ENCODE data around the gene CORO7. TPM values are rescaled to one million over a fixed set of nuclear protein-coding genes. Genes with fewer than 3 reads are reported as not detected.

CORO7 gene
- polyA plus RNA-seq, 2 of the 4 experiments (the other 2 are of a cell fraction): 6.0 to 11.9 TPM

- H3K27ac ChIP-seq: peak overlapping the region; percentile 71 to 90; a peak in 5 of 6 replicates
- 88% methylated on average over 12 of the region's 14 CpGs for WGBS (ENCODE audit: missing lambda C conversion rate)
- H3K4me2 ChIP-seq: peak overlapping the region; percentile 62; the same call in 2 of the 3 replicates
- peak; percentile 0 to 2; a peak in 4 of 6 replicates for ATAC-seq
- DNase-seq (ENCODE audit: low read depth in 1 of 2, low spot score in 1 of 2): no peak
- peaks cover 44% of the 10 kb centered on the region for H3K4me1 ChIP-seq
- no peak overlapping the region for H3K4me3 ChIP-seq
- TF ChIP-seq GATA3 (IDR thresholded peaks at IDR 0.05; ENCODE audit: borderline replicate concordance): no peak
- no peak for TF ChIP-seq FOSL2 (IDR thresholded peaks at IDR 0.05)
- TF ChIP-seq FOSL2 (CRISPR knock-in tag; IDR thresholded peaks at IDR 0.05): no peak
- no peak for TF ChIP-seq USF2 (IDR thresholded peaks at IDR 0.05)
- TF ChIP-seq ATOH8 (CRISPR knock-in tag; IDR thresholded peaks at IDR 0.05; ENCODE audit: low read depth): no peak
- TF ChIP-seq NPAS2 (CRISPR knock-in tag; IDR thresholded peaks at IDR 0.05; ENCODE audit: borderline replicate concordance): no peak
- 0 out of 2 replicates have a peak, but pooled peaks have one; percentile 13 for TF ChIP-seq MYC (IDR thresholded peaks at IDR 0.05; ENCODE audit: borderline replicate concordance, low read length)
- no peak for TF ChIP-seq HDAC2 (IDR thresholded peaks at IDR 0.05)
- TF ChIP-seq SMC3 (IDR thresholded peaks at IDR 0.05): no peak
- peak; percentile 74; the same call in 1 of the 2 replicates for TF ChIP-seq KDM1A (IDR thresholded peaks at IDR 0.05; ENCODE audit: low read depth)
- TF ChIP-seq REST (IDR thresholded peaks at IDR 0.05): no peak
- no peak for FAIRE-seq
- CTCF ChIA-PET: interaction anchor here (0.5 to 20.1 kb wide), 27 partner anchors 9 to 327 kb away, joined by 3 to 423 read pairs (median 4); partner anchors contain the start of genes CORO7, PAM16 and TFAP4
- H3K9me3 ChIP-seq: no peaks in the 10 kb centered on the region
- POLR2A ChIA-PET: interaction anchor here (0.5 to 2.4 kb wide), 4 partner anchors 8 to 404 kb away, joined by 3 to 10 read pairs (median 9); no protein-coding TSS in a partner anchor
These were observed 107.1 kb downstream of the CORO7 start for GRCh38 chr16:4309102-4309832.

GRCh38 chr16:4307215-4308037 is 109.0 kb downstream of the CORO7 start:
- Histone ChIP-seq H3K27ac (peak overlapping the region; percentile 90 to 93), H3K4me3 (peak overlapping the region; percentile 88), H3K4me1 (peaks cover 35% of the 10 kb centered on the region), H3K9me3 (no peaks in the 10 kb centered on the region), H3K4me2 (peak overlapping the region; percentile 94)
- ChIA-PET CTCF (interaction anchor here (0.6 to 20.1 kb wide), 10 partner anchors 10 to 608 kb away, joined by 3 to 423 read pairs (median 6); partner anchors contain the start of gene TFAP4), POLR2A (interaction anchor here (0.6 to 2.1 kb wide), 7 partner anchors 9 to 34 kb away, joined by 3 to 17 read pairs (median 5); partner anchors contain the start of gene TFAP4)
- 6% methylated on average over 20 of the region's 68 CpGs for WGBS (ENCODE audit: missing lambda C conversion rate)
- ATAC-seq (peak; percentile 86 to 87), DNase-seq (ENCODE audit: low read depth in 1 of 2, low spot score in 1 of 2) (peak; percentile 87 to 96), FAIRE-seq (no peak)
- TF ChIP-seq RCOR1 (IDR thresholded peaks at IDR 0.05; ENCODE audit: low read depth, low read length): no peak
- peak; percentile 53 for TF ChIP-seq POLR2A (IDR thresholded peaks at IDR 0.05; ENCODE audit: low read length)
- no peak; the same call in 1 of the 2 replicates for TF ChIP-seq MYC (IDR thresholded peaks at IDR 0.05; ENCODE audit: borderline replicate concordance, low read length)
- TF ChIP-seq JUN (IDR thresholded peaks at IDR 0.05): peak; percentile 60 to 66; a peak in 4 of 5 replicates
- TF ChIP-seq PBX3 (IDR thresholded peaks at IDR 0.05): no peak
- TF ChIP-seq JUNB (IDR thresholded peaks at IDR 0.05): peak; percentile 22; the same call in 1 of the 2 replicates
- peak; percentile 61; the same call in 1 of the 2 replicates for TF ChIP-seq E2F6 (IDR thresholded peaks at IDR 0.05; ENCODE audit: borderline replicate concordance, low read depth)
- no peak for TF ChIP-seq REST (IDR thresholded peaks at IDR 0.05)
- no peak for TF ChIP-seq HOXB5 (CRISPR knock-in tag; IDR thresholded peaks at IDR 0.05)
- TF ChIP-seq NFE2L2 (conservative IDR thresholded peaks at IDR 0.05; ENCODE audit: low read length): no peak
- no peak for TF ChIP-seq HEYL (CRISPR knock-in tag; IDR thresholded peaks at IDR 0.05)
- TF ChIP-seq HOXB13 (CRISPR knock-in tag; IDR thresholded peaks at IDR 0.05; ENCODE audit: low read depth): no peak
- TF ChIP-seq CEBPB (IDR thresholded peaks at IDR 0.05): no peak
- TF ChIP-seq CBX8 (IDR thresholded peaks at IDR 0.05): no peak
- TF ChIP-seq NPAS2 (CRISPR knock-in tag; IDR thresholded peaks at IDR 0.05; ENCODE audit: borderline replicate concordance): no peak
- no peak for TF ChIP-seq HDAC2 (IDR thresholded peaks at IDR 0.05)

Measured in A549 (cell line).